ENCODE results near the gene KCNE2. TPM values are rescaled to one million over a fixed set of nuclear protein-coding genes. Genes with fewer than 3 reads are reported as not detected.

Gene KCNE2
- total RNA-seq, 4 donors from 2014 or later: not detected

DNA sequence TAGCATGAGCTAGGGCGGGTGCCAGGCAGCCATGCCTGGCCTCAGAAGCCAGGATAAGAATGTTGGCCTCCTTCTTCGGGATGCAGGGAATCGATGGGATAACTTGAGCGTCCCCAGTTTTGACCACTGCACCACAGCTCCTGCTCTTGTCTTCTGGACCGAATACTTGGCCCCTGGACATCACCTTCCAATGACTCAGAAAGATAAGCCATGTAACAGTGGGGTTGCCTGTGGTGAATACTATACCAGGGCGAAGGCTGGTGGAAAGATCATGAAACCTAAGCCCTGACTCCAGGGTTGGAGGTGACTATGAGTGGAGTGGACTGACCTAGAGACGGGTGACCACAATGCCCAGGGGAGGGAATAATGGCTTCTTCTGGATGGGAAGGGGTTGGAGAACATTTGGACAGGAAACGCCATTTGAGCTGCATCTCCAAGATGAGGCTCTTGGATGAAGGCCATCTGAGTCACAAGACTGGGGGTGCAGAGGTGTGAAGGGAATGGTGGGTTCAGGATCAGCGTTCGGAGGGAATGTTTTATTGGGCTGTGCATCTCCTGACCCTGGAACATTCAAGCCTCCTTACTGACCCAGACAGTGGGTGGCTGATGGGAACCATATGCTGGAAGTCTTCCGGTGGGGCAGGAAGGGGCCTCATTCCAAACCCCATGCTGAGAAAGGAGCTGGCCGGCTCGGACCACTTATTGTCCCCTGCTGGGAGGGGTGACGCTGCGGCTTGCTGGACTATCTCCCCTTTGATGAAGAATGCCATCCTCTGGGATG, 18.5 kb upstream of the KCNE2 start:
- 79 to 82% methylated on average over 15 of the region's 15 CpGs for WGBS, 2 donors
- no peak overlapping the region for H3K4me3 ChIP-seq (ENCODE audit: low read depth, poor library complexity, severe bottlenecking)
- no peak for TF ChIP-seq POLR2A (IDR thresholded peaks at IDR 0.05)
- TF ChIP-seq, protein P1, sequence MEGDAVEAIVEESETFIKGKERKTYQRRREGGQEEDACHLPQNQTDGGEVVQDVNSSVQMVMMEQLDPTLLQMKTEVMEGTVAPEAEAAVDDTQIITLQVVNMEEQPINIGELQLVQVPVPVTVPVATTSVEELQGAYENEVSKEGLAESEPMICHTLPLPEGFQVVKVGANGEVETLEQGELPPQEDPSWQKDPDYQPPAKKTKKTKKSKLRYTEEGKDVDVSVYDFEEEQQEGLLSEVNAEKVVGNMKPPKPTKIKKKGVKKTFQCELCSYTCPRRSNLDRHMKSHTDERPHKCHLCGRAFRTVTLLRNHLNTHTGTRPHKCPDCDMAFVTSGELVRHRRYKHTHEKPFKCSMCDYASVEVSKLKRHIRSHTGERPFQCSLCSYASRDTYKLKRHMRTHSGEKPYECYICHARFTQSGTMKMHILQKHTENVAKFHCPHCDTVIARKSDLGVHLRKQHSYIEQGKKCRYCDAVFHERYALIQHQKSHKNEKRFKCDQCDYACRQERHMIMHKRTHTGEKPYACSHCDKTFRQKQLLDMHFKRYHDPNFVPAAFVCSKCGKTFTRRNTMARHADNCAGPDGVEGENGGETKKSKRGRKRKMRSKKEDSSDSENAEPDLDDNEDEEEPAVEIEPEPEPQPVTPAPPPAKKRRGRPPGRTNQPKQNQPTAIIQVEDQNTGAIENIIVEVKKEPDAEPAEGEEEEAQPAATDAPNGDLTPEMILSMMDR (IDR thresholded peaks at IDR 0.05): no peak
- peak in 1 of 2 donors; percentile 82 for DNase-seq (ENCODE audit: low spot score in 2 of 2)
- intact Hi-C loops (cut with DNase I; ENCODE audit: low total_unique reads): loop anchor here (5.0 kb wide), 1 partner anchor 423 kb away; no protein-coding TSS in a partner anchor

DNA sequence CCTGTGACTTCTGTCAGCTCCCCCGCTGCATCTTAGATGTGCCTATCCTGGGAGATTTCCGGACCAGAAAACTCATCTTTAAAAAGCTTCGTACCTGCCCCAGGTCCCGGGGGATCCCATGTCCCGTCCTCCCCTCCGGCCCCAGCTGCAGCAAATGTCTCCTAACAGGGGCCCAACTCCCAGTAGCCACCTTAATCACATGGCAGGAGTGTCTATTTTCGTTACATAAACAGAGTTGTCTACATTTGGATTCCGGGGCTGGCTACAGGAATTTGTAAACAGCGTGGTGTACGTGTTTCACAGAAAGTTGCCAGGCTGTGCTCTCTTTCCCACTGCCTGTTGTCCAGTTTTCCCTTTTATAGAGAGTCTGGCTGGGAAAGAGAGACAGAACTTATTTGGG, 17.9 kb upstream of the KCNE2 start:
- 71% methylated on average over 10 of the region's 10 CpGs for WGBS, 2 donors
- TF ChIP-seq POLR2A (IDR thresholded peaks at IDR 0.05): no peak
- TF ChIP-seq, protein P1 (IDR thresholded peaks at IDR 0.05): no peak
- peak in 1 of 2 donors; percentile 49 for DNase-seq (ENCODE audit: low spot score in 2 of 2)
- H3K4me3 ChIP-seq (ENCODE audit: low read depth, poor library complexity, severe bottlenecking): no peak overlapping the region
- intact Hi-C loops (cut with DNase I; ENCODE audit: low total_unique reads): loop anchor here (5.0 kb wide), 1 partner anchor 424 kb away; no protein-coding TSS in a partner anchor

DNA sequence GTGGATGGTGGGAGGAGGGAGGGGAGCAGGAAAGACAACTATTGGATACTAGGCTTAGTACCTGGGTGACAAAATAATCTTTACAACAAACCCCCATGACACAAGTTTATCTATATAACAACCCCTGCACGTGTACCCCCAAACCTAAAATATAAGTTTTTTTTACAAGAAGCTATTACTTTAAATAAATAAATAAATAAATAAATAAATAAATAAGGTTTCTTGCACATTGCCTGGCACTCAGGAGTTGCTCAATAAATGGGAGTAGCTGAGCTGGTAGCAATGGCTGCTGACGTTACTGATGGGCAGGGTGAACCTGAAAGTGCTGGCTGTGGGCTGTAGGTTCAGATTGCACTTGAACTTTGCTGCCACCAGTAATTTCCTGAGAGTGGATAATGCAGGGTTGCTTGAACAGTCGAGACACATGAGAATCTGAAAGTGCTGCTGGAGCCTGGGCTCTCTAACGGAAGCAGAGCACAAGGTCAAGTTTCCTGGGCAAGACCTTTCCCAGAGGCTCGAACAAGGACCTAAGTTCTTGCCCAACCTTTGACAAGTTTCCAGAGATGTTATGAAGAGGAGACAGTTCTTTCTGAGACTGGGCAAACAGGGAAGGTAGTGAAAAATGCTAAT, 14.8 kb upstream of the KCNE2 start:
- WGBS, 2 donors: 77 to 79% methylated on average over 5 of the region's 5 CpGs
- H3K4me3 ChIP-seq (ENCODE audit: low read depth, poor library complexity, severe bottlenecking): no peak overlapping the region
- no peak for DNase-seq (ENCODE audit: low spot score in 2 of 2)
- intact Hi-C loops (cut with DNase I; ENCODE audit: low total_unique reads): loop anchor here (5.0 kb wide), 1 partner anchor 427 kb away; no protein-coding TSS in a partner anchor
- no peak for TF ChIP-seq POLR2A (IDR thresholded peaks at IDR 0.05)
- TF ChIP-seq, protein P1 (IDR thresholded peaks at IDR 0.05): no peak

DNA sequence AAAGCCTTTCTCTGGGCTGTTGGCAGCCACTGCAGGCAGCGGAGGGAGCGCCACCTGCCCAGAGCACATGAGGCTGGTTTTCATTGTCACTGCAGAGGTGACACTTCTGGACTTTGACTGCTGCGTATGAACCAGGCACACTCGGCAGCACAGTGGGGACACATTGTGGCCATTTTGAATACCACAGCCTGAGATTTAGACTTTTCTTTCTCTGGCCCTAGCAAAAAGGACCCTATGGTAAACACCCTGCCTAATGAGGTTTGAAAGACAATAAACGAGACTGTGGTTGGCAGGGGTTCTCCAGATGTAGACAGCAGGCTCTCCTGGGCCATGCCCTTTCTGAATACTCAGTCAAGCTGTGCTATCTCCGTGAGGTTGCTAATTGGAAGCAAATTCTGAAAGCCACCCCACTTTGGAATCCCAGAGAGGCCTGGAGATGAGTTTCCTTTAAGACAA, 12.0 kb upstream of the KCNE2 start:
- DNase-seq (ENCODE audit: low spot score in 2 of 2): no peak
- intact Hi-C loops (cut with DNase I; ENCODE audit: low total_unique reads): no loop called here
- TF ChIP-seq POLR2A (IDR thresholded peaks at IDR 0.05): no peak
- TF ChIP-seq, protein P1 (IDR thresholded peaks at IDR 0.05): no peak
- no peak overlapping the region for H3K4me3 ChIP-seq (ENCODE audit: low read depth, poor library complexity, severe bottlenecking)
- WGBS, 2 donors: 33 to 46% methylated on average over 6 of the region's 6 CpGs

DNA sequence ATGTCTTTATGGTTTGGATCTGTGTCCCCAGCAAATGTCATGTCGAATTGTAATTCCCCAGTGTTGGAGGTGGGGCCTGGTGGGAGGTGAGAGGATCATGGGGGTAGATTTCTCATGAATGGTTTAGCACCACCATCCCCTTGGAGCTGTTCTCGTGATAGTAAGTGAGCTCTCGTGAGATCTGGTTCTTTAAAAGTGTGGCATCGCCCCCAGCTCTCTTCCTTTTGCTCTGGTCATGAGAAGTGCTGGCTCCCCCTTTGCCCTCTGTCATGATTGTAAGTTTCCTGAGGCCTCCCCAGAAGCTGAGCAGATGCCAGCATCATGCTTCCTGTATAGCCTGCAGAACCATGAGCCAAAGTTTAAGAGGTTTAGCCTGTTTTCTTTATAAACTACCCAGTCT, 11.2 kb upstream of the KCNE2 start:
- H3K4me3 ChIP-seq (ENCODE audit: low read depth, poor library complexity, severe bottlenecking): no peak overlapping the region
- no peak for DNase-seq (ENCODE audit: low spot score in 2 of 2)
- intact Hi-C loops (cut with DNase I; ENCODE audit: low total_unique reads): no loop called here
- 90 to 94% methylated on average over 4 of the region's 4 CpGs for WGBS, 2 donors
- TF ChIP-seq POLR2A (IDR thresholded peaks at IDR 0.05): no peak
- TF ChIP-seq, protein P1 (IDR thresholded peaks at IDR 0.05): no peak

Data from lower leg skin (tissue), 4 donors.